Neutrophil (primary cell): ENCODE data around the gene MYOCD.

Source experiments
- H3K27ac ChIP-seq: fragments of 200-600 bp; sonication (generic); 2 replicates; pipeline ENCODE4 v1.5.1; 2016; ENCODE audit warnings: mild to moderate bottlenecking, moderate library complexity
- H3K27me3 ChIP-seq: fragments of 200-600 bp; sonication (generic); 2 replicates; pipeline ENCODE4 v1.6.0; 2016; ENCODE audit warnings: mild to moderate bottlenecking
- H3K36me3 ChIP-seq: fragments of 200-600 bp; sonication (generic); 2 replicates; pipeline ENCODE4 v1.5.1; 2017
- H3K4me1 ChIP-seq, 2 experiments: fragments of 200-600 bp in 1 of 2; sonication (generic) in 1 of 2; 1 replicate in 1 of 2; 2 replicates in 1 of 2; pipeline versions ENCODE4 v1.5.1 to v1.6.1; 2013 to 2016; ENCODE audit warnings: low read depth in 1 of 2, low read length in 1 of 2, mild to moderate bottlenecking in 1 of 2, moderate library complexity in 1 of 2; ENCODE audit not compliant: control insufficient read depth in 1 of 2, insufficient read depth in 1 of 2
- H3K4me3 ChIP-seq, 2 experiments: fragments of 200-600 bp in 1 of 2; sonication (generic) in 1 of 2; 1 replicate in 1 of 2; 2 replicates in 1 of 2; pipeline ENCODE4 v1.5.1; 2013 to 2016; ENCODE audit warnings: low read depth in 1 of 2, low read length in 1 of 2, mild to moderate bottlenecking in 1 of 2, moderate library complexity in 1 of 2
- H3K9me3 ChIP-seq: fragments of 200-600 bp; sonication (generic); 2 replicates; pipeline ENCODE4 v1.5.1; 2016
- CTCF ChIP-seq: fragments of 200-600 bp; sonication (generic); IDR thresholded peaks from 2 replicates; pipeline ENCODE4 v1.5.1; 2016; ENCODE audit warnings: antibody characterized with exemption

MYOCD gene

GRCh38 chr17:12731839-12732238, 66.1 kb downstream of the MYOCD start:
- TF ChIP-seq CTCF, result no peak
- Histone ChIP-seq H3K27ac (no peak overlapping the region), H3K9me3 (no peaks in the 10 kb centered on the region), H3K36me3 (no peaks in the 10 kb centered on the region), H3K4me1 (no peaks in the 10 kb centered on the region), H3K4me3 (no peak overlapping the region), H3K27me3 (no peaks in the 10 kb centered on the region)

DNA sequence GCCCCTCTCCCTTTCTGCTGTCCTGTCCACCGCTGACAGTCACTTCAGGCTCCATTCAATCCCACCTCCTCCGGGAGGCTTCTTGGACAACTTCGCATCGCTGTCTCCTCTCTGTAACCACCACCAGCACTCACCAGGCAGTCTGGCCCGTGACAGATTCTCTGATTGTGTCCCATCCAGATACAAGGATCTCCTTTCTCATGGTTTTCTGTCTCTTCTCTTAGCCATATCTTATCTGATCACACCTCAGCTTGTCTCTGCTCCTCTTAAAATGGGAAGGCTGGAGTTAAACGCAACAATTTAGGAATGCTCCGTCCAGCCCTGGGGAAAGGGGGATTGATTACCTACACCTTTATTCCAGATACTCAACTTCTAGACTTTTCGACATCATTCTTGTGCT, 66.7 kb downstream of the MYOCD start:
- Histone ChIP-seq H3K27me3 (no peaks in the 10 kb centered on the region), H3K4me1 (no peaks in the 10 kb centered on the region), H3K9me3 (no peaks in the 10 kb centered on the region), H3K27ac (no peak overlapping the region), H3K36me3 (no peaks in the 10 kb centered on the region), H3K4me3 (no peak overlapping the region)
- no peak for TF ChIP-seq CTCF

DNA sequence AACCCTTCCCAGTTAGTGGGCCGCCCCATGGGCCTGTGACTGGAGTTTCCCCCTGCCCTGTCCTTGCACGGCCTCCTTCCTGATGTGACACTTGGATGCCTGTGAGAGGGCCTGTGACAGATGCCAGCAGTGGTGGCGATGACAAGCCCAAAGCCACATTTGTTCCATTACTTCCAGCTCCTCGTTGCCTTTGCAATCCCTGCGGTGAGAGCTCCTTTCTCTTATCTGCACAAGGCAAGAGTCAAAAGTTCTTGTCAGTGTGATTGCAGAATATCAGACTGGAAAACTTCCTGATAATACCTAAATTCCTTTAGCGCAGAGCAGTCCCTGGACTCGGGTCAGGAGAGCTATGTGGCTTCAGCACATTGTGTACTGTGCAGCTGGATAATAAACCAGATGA, 69.2 kb downstream of the MYOCD start:
- Histone ChIP-seq H3K4me1 (no peaks in the 10 kb centered on the region), H3K27ac (no peak overlapping the region), H3K9me3 (no peaks in the 10 kb centered on the region), H3K36me3 (no peaks in the 10 kb centered on the region), H3K4me3 (no peak overlapping the region), H3K27me3 (no peaks in the 10 kb centered on the region)
- no peak for TF ChIP-seq CTCF

DNA sequence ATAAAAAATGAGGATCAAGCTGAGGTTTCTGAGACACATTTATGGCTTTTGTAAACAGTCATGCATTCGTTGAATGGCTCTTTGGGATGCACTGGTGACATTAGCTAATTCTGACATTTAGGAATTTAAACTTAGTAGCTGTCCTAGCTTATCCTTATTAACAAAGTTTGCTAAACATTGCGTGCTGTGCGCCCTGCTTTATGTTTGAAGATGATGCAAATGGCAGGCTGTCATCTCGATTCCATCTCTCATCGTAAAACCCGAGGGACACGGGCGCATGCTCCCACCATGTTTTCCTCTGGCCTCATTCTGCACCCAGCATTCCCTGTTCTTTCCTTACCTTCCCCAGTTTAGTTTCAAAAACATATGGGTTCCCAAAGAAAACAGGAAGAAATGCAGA, 69.8 kb downstream of the MYOCD start:
- Histone ChIP-seq H3K4me1 (no peaks in the 10 kb centered on the region), H3K4me3 (no peak overlapping the region)
- no peak for TF ChIP-seq CTCF

GRCh38 chr17:12736526-12736925, 70.8 kb downstream of the MYOCD start:
- no peak overlapping the region for H3K4me3 ChIP-seq
- no peaks in the 10 kb centered on the region for H3K4me1 ChIP-seq
- no peaks in the 10 kb centered on the region for H3K27me3 ChIP-seq
- H3K36me3 ChIP-seq, result no peaks in the 10 kb centered on the region
- H3K9me3 ChIP-seq, result no peaks in the 10 kb centered on the region
- TF ChIP-seq CTCF, result no peak
- no peak overlapping the region for H3K27ac ChIP-seq

More for the DNA sequence above, 69.8 kb downstream of the MYOCD start:
- H3K36me3 ChIP-seq, result no peaks in the 10 kb centered on the region
- no peak overlapping the region for H3K27ac ChIP-seq
- H3K27me3 ChIP-seq, result no peaks in the 10 kb centered on the region
- H3K9me3 ChIP-seq, result no peaks in the 10 kb centered on the region
